GF-D8 (cell line): ENCODE results near the gene OR51A7.
"Not testable (repeated sequence)": the region's sequence is repeated elsewhere in the genome, so short reads cannot be mapped to it uniquely, and the experiment has no call there.

Experiments
- DNase-seq: peaks from one replicate; lab custom pipeline; 2025; lab: John Stamatoyannopoulos, UW

OR51A7 gene

GRCh38 chr11:4903484-4903883, at the start of gene OR51A7:
Gene OR51A7 (plus strand): TSS chr11:4903783. CDS start chr11:4907370, 3,587 bp downstream.
- no peak for DNase-seq

GRCh38 chr11:4854286-4854685, 49.3 kb upstream of the OR51A7 start:
- DNase-seq = not testable (repeated sequence)

- DNase-seq = no peak
These were observed 40.9 kb upstream of the OR51A7 start for GRCh38 chr11:4862447-4863236.

GRCh38 chr11:4863876-4864275, 39.7 kb upstream of the OR51A7 start:
- DNase-seq = no peak

GRCh38 chr11:4865855-4866254, 37.7 kb upstream of the OR51A7 start:
- no peak for DNase-seq

GRCh38 chr11:4881188-4881587, 22.4 kb upstream of the OR51A7 start:
- no peak for DNase-seq

- no peak for DNase-seq
These were observed 21.6 kb upstream of the OR51A7 start, which contains the start of gene OR51T1 for GRCh38 chr11:4881860-4882500. Gene OR51T1 (plus strand): TSS chr11:4881900. CDS start chr11:4881900, 0 bp downstream.

- DNase-seq = no peak
These were observed 21.0 kb upstream of the OR51A7 start for GRCh38 chr11:4882543-4882942.

- no peak for DNase-seq
These were observed 19.2 kb upstream of the OR51A7 start for GRCh38 chr11:4884361-4884760.

GRCh38 chr11:4886186-4886585, 17.4 kb upstream of the OR51A7 start:
- DNase-seq = no peak

- DNase-seq = no peak
These were observed 16.0 kb upstream of the OR51A7 start for GRCh38 chr11:4887591-4887990.

- no peak for DNase-seq
These were observed 13.3 kb upstream of the OR51A7 start for GRCh38 chr11:4890279-4890678.

GRCh38 chr11:4891996-4892640, 11.5 kb upstream of the OR51A7 start:
- no peak for DNase-seq

GRCh38 chr11:4916581-4916980, 13.0 kb downstream of the OR51A7 start:
- no peak for DNase-seq

GRCh38 chr11:4919250-4919649, 15.7 kb downstream of the OR51A7 start, which contains the start of gene OR51G2:
Gene OR51G2 (minus strand): TSS chr11:4919350. CDS start chr11:4915663, 3,687 bp downstream.
- no peak for DNase-seq

- no peak for DNase-seq
These were observed 18.2 kb downstream of the OR51A7 start for GRCh38 chr11:4921796-4922195.

- no peak for DNase-seq
These were observed 18.7 kb downstream of the OR51A7 start for GRCh38 chr11:4922304-4922703.

GRCh38 chr11:4924239-4924638, 20.7 kb downstream of the OR51A7 start, which contains the start of gene OR51G1:
Gene OR51G1 (minus strand): TSS chr11:4924339. CDS start chr11:4924339, 0 bp downstream.
- no peak for DNase-seq

- no peak for DNase-seq
These were observed 23.0 kb downstream of the OR51A7 start for GRCh38 chr11:4926608-4927007.

- no peak for DNase-seq
These were observed 29.2 kb downstream of the OR51A7 start for GRCh38 chr11:4932751-4933150.

GRCh38 chr11:4936745-4937144, 33.2 kb downstream of the OR51A7 start:
- no peak for DNase-seq

GRCh38 chr11:4947505-4947904, 43.9 kb downstream of the OR51A7 start, which contains the start of gene OR51A4:
Gene OR51A4 (minus strand): TSS chr11:4947605. CDS start chr11:4947100, 505 bp downstream.
- DNase-seq = no peak

- DNase-seq = not testable (repeated sequence)
These were observed 52.0 kb downstream of the OR51A7 start, which contains the start of gene OR51A2 for GRCh38 chr11:4955613-4956012. Gene OR51A2 (minus strand): TSS chr11:4955713. CDS start chr11:4955713, 0 bp downstream.
